LNCAP (cell line): ENCODE data around the gene FLII.

Experiments used
- CTCF ChIP-seq: fragments of 450-650 bp; IDR thresholded peaks from 2 replicates; pipeline ENCODE4 v1.5.1; 2017; ENCODE audit warnings: mild to moderate bottlenecking

FLII gene

DNA sequence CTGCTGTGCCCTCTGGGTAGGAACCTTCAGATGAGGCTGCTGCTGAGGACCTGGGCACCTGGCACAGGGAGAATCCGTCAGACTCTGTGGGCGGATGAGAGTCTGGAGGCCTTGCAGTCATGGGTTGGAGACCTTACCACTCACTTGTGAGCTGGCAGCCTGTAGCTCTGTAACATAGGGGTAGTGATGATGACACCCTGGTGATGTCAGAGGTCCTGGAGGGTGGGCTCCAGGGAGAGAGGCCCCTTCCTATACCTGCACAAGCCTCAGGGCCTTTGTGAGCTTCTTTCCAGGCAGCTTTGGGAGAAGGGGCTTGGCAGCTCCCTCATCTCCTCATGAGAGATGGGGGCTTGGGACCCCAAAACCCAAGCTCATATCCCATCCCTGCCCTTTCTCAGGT, 3.6 kb upstream of the FLII start:
- no peak for TF ChIP-seq CTCF

DNA sequence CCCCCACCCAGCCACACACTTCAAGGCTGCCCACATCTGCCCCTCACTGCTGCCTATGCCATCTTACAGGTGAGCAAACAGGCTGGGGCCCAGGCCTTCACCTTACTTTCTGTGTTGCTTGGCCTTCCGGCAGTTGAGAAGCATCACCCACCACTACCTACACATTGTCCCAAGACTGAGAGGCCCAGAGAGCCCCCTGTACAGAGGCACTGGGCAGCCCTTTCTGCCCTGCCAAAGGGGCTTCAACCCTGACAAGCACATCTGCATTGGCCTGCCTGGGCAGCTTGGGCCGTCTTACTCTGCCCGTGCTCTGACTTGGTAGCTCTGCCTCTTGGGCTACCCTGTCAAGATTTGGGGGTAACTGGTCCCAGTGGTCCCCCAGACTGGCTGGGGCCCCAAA, 3.1 kb upstream of the FLII start:
- no peak for TF ChIP-seq CTCF

DNA sequence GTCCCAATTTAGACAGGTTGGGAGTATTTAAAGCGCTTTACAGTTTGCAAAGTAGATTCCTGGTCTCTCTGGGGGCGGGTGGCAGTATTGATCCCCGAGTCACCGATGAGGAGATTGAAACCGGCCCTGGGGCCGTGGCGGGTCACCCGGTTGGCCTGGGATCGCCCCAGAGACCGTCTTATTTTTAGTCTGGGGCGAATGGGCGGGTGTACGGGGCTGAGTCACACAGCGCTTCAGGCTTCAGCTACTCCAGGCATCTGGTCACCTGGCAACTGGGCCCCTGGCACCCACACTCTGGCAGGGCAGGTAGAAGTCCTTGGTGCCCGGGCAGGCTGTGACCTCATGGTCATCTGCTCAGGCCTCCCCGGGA, 2.6 kb upstream of the FLII start:
- TF ChIP-seq CTCF = no peak

- TF ChIP-seq CTCF = no peak
These were observed 2.0 kb upstream of the FLII start, which contains the start of gene MIEF2 for GRCh38 chr17:18260332-18261145. MIEF2 (plus strand) TSS chr17:18260662; CDS start chr17:18262721, 2,059 bp downstream.

- no peak for TF ChIP-seq CTCF
These were observed 1.2 kb upstream of the FLII start for GRCh38 chr17:18259621-18260331.

DNA sequence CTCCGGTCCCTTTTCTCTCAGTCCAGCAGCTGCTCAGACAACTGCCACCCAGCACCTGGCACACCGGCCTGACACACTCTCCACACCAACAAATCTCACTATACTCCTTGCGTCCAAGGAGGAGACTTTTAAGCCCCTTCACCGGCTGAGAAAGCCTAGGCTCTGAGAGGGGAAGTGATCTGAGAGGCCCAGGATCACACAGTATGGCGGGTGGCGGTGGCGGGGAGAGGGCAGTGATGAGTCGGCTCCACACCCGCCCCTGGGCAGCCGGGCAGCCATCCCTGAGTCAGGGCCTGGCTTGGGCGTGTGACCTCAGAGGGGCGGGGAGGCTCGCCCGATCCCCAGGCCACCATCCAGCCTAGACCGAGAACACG, 569 bp downstream of the FLII start:
- no peak for TF ChIP-seq CTCF

DNA sequence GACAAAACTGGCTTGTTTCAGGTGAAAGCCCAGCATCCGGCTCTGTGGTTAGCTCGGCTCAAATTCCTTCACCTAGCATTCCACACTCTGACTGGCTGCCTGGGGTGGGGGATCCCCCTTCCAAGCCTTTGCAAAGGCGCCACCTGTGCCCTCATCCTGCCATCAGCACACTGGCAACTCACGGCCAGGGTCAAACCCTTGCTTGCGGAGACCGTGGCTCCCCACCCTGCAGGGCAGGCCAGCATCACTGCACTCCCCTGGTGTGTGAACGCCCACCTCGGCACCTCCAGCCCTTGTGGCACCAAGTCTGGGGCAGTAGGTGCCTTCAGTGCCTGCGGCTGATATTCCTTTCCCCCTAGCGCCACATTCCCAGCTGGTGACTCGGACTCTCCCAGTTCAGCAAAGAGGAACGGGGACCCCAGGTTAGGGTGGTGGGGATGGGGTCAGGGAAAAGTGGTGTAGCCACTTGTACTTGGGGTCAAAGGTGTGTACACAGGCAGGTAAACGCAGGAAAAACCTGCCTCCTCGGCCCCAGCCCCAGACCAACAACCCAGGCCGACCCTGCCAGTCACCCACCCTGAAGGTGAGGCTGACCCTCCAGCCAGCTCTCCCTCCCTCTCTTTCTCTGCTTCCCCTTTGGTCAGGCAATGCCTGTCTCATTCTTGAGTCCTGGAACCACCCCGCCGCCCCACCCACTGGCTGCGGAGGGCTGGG, 1.1 kb downstream of the FLII start:
- no peak for TF ChIP-seq CTCF
